Common myeloid progenitor, CD34-positive (primary cell): ENCODE data around the gene MEIS1.

Source experiments
- CTCF ChIA-PET: fragments of 350-600 bp; sonication (Branson Sonifier 250); formaldehyde crosslinking; loops from one replicate; lab custom pipeline; 2021; ENCODE audit warnings: antibody characterized with exemption; lab: Charles Lee
- POLR2A ChIA-PET: fragments of 350-600 bp; sonication (Branson Sonifier 250); formaldehyde crosslinking; loops from one replicate; lab custom pipeline; 2021; ENCODE audit warnings: antibody characterized with exemption; lab: Charles Lee
- DNase-seq, 3 donors: peaks; one replicate each; pipeline versions ENCODE4 v3.0.0 to v3.0.0-alpha.2; 2013
- H3K27ac ChIP-seq, 2 experiments: 1 replicate in 1 of 2; 2 replicates in 1 of 2; pipeline ENCODE4 v1.7.0; 2013; ENCODE audit warnings: inconsistent platforms in 2 of 2, low read length in 2 of 2, mild to moderate bottlenecking in 2 of 2, low read depth in 1 of 2, moderate library complexity in 1 of 2; ENCODE audit not compliant: severe bottlenecking in 2 of 2, insufficient read depth in 1 of 2, poor library complexity in 1 of 2
- H3K27me3 ChIP-seq, 5 experiments: replicated peaks in 2 of 5; 1 replicate in 3 of 5; 2 replicates in 2 of 5; pipeline versions ENCODE4 v1.6.1 to v1.7.0; 2013; ENCODE audit warnings: low read length in 4 of 5, mild to moderate bottlenecking in 2 of 5, moderate library complexity in 2 of 5, inconsistent platforms in 1 of 5; ENCODE audit not compliant: insufficient read depth in 5 of 5, control insufficient read depth in 4 of 5
- H3K36me3 ChIP-seq, 4 experiments: 1 replicate in 2 of 4; 2 replicates in 2 of 4; pipeline versions ENCODE4 v1.6.1 to v1.7.0; 2013; ENCODE audit warnings: low read length in 3 of 4, control low read depth in 1 of 4, mild to moderate bottlenecking in 1 of 4; ENCODE audit not compliant: control insufficient read depth in 4 of 4, insufficient read depth in 4 of 4
- H3K4me1 ChIP-seq, 4 experiments: 1 replicate in 3 of 4; 2 replicates in 1 of 4; pipeline versions ENCODE4 v1.6.1 to v1.7.1; 2013; ENCODE audit warnings: low read length in 3 of 4, mild to moderate bottlenecking in 3 of 4, control low read depth in 1 of 4, inconsistent platforms in 1 of 4, moderate library complexity in 1 of 4; ENCODE audit not compliant: control insufficient read depth in 4 of 4, insufficient read depth in 4 of 4; ENCODE audit errors: control extremely low read depth in 1 of 4
- H3K4me3 ChIP-seq, 7 experiments: 1 replicate in 4 of 7; 2 replicates in 3 of 7; pipeline versions ENCODE4 v1.5.1 to v1.7.0; 2013; ENCODE audit warnings: mild to moderate bottlenecking in 7 of 7, low read length in 6 of 7, moderate library complexity in 6 of 7, inconsistent platforms in 2 of 7, low read depth in 2 of 7, control low read depth in 1 of 7; ENCODE audit not compliant: insufficient read depth in 4 of 7, control insufficient read depth in 1 of 7; ENCODE audit errors: extremely low read depth in 1 of 7
- H3K9me3 ChIP-seq, 5 experiments: 1 replicate in 4 of 5; 2 replicates in 1 of 5; pipeline versions ENCODE4 v1.6.1 to v1.7.1; 2013; ENCODE audit warnings: low read length in 4 of 5, mild to moderate bottlenecking in 2 of 5, inconsistent platforms in 1 of 5, low read depth in 1 of 5, moderate library complexity in 1 of 5; ENCODE audit not compliant: control insufficient read depth in 4 of 5, insufficient read depth in 2 of 5; ENCODE audit errors: control extremely low read depth in 1 of 5
- WGBS: methylation state at CpG from one replicate; pipeline ENCODE4 v1.1.5; 2013; ENCODE audit not compliant: insufficient coverage; 5-methylcytosine and 5-hydroxymethylcytosine counted together

MEIS1 gene

DNA sequence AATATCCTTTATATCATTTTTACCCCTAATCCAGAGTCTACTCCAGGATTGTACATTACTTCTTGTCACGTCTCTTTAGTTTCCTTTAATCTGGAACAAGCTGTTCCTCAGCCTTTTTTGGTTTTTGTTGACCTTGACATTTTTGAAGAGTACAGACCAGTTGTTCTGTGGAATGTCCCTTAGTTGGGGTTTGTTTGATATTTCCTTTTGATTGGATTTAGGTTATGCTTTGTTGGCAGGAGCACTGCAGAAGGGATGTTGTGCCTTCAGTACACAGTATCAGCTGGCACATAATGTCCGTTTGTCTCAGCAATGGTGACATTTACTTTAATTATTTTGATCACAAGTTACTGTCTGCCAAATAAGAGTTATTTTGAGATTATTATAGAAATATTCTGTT lies 160.6 kb downstream of the MEIS1 start:
- CTCF ChIA-PET = interaction anchor here (1.3 kb wide), 1 partner anchor 9 kb away, joined by 5 read pairs; no protein-coding TSS in a partner anchor

DNA sequence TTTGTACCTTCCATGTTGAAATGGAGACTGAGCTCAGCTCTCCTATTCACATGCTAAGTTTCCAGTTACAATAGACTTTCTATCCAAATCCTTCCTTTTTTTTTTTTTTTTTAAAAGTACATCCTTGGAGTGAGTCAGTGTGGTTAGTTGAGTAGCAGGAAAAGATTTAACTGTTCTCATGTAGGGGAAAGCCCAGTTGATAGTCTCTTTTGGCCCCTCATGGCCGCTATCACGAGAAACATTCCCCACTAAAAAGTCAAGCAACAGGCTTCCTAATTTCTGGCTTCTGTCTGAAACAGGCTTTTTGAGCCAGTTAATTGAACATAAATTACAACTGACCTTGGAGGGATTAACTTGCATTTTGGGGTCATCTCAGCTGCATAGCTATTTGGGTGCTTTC lies 161.3 kb downstream of the MEIS1 start:
- DNase-seq = peak in 1 of 3 donors; percentile 16
- POLR2A ChIA-PET = no interaction called here
- 100% methylated on average over 2 of the region's 2 CpGs for WGBS

More for the DNA sequence above, 160.6 kb downstream of the MEIS1 start:
- no peaks in the 10 kb centered on the region for H3K27me3 ChIP-seq
- no peak for DNase-seq
- no peak overlapping the region for H3K4me3 ChIP-seq
- POLR2A ChIA-PET = no interaction called here
- H3K27ac ChIP-seq = no peak overlapping the region
- no peaks in the 10 kb centered on the region for H3K4me1 ChIP-seq
- H3K36me3 ChIP-seq = no peaks in the 10 kb centered on the region
- H3K9me3 ChIP-seq = peaks cover 0 to 4% (median 2%) of the 10 kb centered on the region in 5 experiments
- no CpG with 5 or more reads among the region's 2 CpGs for WGBS

DNA sequence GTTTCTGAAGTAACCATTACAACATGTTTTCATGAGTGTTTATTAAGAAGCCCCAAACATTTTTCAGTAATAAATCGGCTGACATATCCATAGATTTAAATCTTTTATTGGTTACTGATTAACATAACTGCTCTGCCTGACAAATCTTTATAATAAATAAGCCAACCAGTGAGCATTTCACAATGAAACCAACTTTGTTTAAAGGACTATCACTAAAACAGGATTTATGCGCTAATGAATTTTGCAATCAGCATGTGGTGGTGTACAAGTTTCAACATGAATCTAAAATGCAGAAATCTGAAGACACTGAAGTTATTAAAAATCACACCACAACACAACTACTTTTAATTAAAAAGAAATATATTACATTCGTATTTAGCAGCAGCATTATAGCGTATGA lies 166.7 kb downstream of the MEIS1 start:
- peaks cover 0 to 4% (median 2%) of the 10 kb centered on the region in 5 experiments for H3K9me3 ChIP-seq
- H3K27ac ChIP-seq = no peak overlapping the region
- H3K36me3 ChIP-seq = no peaks in the 10 kb centered on the region
- ChIA-PET POLR2A (no interaction called here), CTCF (no interaction called here)
- no peaks in the 10 kb centered on the region for H3K4me1 ChIP-seq
- no peak overlapping the region for H3K4me3 ChIP-seq
- DNase-seq = no peak
- no peaks in the 10 kb centered on the region for H3K27me3 ChIP-seq
- WGBS = no CpG with 5 or more reads among the region's 4 CpGs

More for the DNA sequence above, 161.3 kb downstream of the MEIS1 start:
- H3K27ac ChIP-seq = no peak overlapping the region
- no peaks in the 10 kb centered on the region for H3K27me3 ChIP-seq
- CTCF ChIA-PET = interaction anchor here (1.3 kb wide), 1 partner anchor 10 kb away, joined by 5 read pairs; no protein-coding TSS in a partner anchor
- H3K4me3 ChIP-seq = no peak overlapping the region
- H3K36me3 ChIP-seq = no peaks in the 10 kb centered on the region
- no peaks in the 10 kb centered on the region for H3K4me1 ChIP-seq
- peaks cover 0 to 4% (median 2%) of the 10 kb centered on the region in 5 experiments for H3K9me3 ChIP-seq

DNA sequence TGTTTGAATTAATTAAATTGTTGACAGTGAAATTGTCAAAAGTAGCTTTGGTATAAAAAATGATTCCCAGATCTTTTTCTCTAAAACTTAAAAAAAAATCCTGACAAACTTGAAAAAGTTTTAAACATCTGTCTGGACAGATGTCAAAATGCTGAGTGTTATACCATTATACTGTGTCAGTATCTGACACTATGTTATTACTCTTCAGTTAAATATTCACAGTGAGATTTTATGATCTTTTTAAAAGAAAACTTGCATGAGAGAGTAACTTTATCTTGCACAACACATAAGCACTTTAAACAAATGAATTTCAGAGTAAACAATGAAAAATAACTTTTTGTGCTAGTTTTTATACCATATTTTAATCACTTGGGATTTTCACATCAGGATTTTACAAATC lies 167.4 kb downstream of the MEIS1 start:
- no peak for DNase-seq
- POLR2A ChIA-PET = no interaction called here
- Histone ChIP-seq H3K4me3 (no peak overlapping the region), H3K4me1 (no peaks in the 10 kb centered on the region), H3K27ac (no peak overlapping the region), H3K36me3 (no peaks in the 10 kb centered on the region), H3K9me3 (peaks cover 0 to 4% (median 2%) of the 10 kb centered on the region in 5 experiments), H3K27me3 (no peaks in the 10 kb centered on the region)
- CTCF ChIA-PET = no interaction called here

DNA sequence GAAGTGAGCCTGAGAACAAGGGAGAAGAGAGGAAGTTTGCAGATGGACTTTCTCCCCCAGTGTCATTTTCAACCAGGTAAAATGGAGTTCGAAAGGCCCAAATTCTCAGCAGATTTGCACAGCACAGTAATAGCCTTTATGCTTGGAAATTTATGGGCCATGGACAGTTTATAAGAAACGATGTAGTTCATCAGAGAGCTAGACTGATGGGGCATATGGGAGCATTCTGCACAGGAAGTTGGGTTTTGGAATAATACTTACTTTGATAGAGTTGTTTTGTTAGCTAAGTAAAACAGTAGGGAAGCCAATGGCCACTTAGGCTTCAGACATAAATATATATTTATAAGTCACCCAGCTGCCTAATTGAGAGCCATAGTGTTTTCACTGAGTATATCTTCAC lies 169.4 kb downstream of the MEIS1 start:
- Histone ChIP-seq H3K9me3 (peaks cover 0 to 1% (median 0%) of the 10 kb centered on the region in 5 experiments), H3K27ac (no peak overlapping the region), H3K4me3 (no peak overlapping the region), H3K36me3 (no peaks in the 10 kb centered on the region), H3K27me3 (no peaks in the 10 kb centered on the region), H3K4me1 (no peaks in the 10 kb centered on the region)
- whole genome bisulfite sequencing = 100% methylated on average over 1 of the region's 2 CpGs
- no peak for DNase-seq
- ChIA-PET POLR2A (no interaction called here), CTCF (no interaction called here)

DNA sequence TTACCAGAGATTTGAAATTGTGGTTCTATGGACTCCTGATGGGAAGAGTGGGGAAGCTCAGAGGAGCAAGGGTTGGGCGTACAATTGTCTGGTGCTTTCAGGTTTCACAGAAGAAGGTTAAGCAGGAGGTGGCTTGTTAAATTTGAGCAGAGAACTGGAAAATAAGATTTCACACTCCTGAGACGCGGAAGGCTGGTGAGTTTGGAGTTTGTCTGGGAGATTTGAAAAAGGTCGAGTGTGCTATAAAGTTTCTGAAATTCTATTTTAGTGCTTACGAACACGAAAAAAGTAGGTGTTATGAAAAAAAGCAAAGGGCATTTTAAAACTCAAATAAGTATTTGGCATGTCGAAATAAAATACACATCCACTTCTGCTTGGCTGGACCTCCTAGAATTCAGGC lies 170.1 kb downstream of the MEIS1 start:
- Histone ChIP-seq H3K27me3 (no peaks in the 10 kb centered on the region), H3K4me1 (no peaks in the 10 kb centered on the region), H3K4me3 (no peak overlapping the region), H3K9me3 (peaks cover 0 to 1% (median 0%) of the 10 kb centered on the region in 5 experiments), H3K36me3 (no peaks in the 10 kb centered on the region), H3K27ac (no peak overlapping the region)
- 100% methylated on average over 6 of the region's 7 CpGs for WGBS
- CTCF ChIA-PET = no interaction called here
- POLR2A ChIA-PET = no interaction called here
- no peak for DNase-seq

DNA sequence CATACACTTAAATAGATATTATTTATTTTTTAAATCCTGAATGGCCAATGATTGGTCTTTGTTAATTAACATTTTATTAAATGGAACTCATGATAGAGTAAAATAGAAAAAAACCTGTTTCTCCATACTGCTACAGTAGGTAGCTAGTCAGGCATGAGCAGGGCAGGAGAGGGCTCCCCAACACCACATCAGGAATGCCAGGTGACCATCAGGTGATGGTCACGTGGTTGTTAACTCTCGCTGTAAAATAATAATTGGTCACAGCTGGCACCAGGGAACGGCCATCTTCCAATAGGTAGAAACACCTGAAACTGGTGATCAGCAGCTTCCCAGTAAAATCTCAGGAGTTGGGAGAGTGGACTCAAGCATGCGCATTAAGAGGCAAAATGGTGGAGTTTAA lies 172.2 kb downstream of the MEIS1 start:
- Histone ChIP-seq H3K9me3 (peaks cover 0 to 1% (median 0%) of the 10 kb centered on the region in 5 experiments), H3K4me1 (no peaks in the 10 kb centered on the region), H3K27ac (no peak overlapping the region), H3K27me3 (no peaks in the 10 kb centered on the region), H3K4me3 (no peak overlapping the region), H3K36me3 (no peaks in the 10 kb centered on the region)
- CTCF ChIA-PET = no interaction called here
- WGBS = 95% methylated on average over 4 of the region's 4 CpGs
- POLR2A ChIA-PET = no interaction called here
- DNase-seq = no peak
